Measurements from ENCODE around the gene LPGAT1. TPM values are rescaled to one million over a fixed set of nuclear protein-coding genes. Genes with fewer than 3 reads are reported as not detected.
"Not testable (repeated sequence)": the region's sequence is repeated elsewhere in the genome, so short reads cannot be mapped to it uniquely, and the experiment has no call there.

LPGAT1 gene
- total RNA-seq, 1 donor from 2014 or later = 70.4 TPM

DNA sequence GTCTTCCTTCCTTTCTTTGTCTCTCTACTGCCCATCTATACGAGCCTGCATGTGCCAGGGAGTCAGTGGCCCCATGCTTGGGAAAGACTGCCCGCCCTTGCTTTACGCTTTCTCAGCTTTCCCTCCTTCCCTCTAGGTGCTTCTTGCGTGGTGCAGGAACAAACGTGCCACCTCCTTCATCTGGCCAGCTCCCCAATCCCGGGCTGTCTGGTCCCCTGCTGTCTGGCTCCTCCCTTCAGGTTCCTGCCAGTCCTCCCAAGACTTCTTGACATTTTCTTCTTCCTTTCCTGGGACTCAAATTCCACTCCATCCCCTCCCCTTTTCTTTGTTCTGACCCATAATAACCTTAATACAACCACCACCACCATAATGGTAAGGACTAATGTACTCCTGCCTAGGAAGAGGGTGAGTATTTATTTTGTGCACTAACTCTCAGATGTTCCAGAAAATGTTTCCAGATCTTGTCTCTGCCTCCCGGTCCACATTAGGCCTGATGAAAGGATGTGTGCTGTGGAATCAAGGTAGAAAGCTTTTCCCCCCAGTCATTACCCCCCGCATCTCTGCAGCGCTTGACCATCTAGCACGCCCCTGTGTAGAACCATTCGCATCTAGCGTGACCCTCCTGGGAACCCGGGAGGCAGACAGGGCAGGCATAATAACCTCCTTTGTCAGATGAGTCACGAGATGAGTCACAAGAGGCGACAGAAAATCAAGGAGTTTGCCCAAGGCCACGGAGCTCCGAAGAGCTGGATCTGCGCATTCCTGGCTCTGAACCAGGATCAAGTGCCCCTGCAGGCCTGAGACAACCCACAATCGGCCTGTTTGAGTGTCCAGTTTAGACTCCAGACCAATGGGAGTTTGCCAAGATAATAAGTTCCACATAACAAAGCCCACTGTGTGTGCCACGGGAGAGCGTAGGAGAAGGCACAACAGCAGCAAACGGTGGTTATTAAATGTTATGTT lies 95.1 kb downstream of the LPGAT1 start:
- peak; percentile 24 for DNase-seq

DNA sequence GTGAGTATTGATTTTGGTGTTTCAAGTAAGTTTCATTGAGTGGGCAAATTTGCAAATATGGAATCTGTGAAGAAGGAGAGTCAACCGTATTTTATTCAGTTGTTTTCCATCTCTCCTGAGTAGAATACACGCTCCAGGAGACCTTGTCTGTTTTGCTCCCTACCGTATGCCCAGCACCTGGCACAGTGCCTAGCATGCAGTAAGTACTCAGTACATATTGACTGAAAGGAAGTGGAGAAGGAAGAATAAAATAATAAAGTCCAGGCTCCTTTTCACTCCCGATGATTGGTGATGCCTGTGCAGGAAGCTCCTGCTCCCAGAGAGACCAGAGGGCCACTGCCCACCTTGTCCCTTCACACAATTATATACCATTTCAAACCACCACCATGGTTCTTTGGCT lies 95.8 kb downstream of the LPGAT1 start:
- DNase-seq = no peak

DNA sequence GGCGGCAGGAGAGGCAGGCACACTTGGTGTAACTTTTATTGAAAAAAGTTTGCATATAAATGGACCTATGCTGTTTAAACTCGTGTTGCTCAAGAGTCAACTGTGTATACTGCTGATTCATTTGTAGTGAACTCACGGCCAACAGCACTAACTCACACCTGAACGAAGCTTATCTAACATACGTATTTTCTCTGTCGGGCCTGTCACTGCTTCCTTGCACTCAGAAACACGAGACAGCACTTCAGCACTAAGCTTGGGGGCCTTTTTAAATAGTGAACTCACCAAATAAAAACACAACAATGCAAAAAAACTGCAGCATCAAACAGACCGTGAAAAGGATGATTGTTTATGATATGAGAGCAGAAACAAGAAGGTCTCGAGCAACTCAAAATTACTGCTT lies 96.2 kb downstream of the LPGAT1 start:
- DNase-seq = no peak

GRCh38 chr1:211732293-211732980 lies 98.1 kb downstream of the LPGAT1 start:
- DNase-seq = no peak

GRCh38 chr1:211731456-211732292 lies 98.9 kb downstream of the LPGAT1 start:
- DNase-seq = no peak

- DNase-seq = no peak
Measured at GRCh38 chr1:211730347-211730746, 100.2 kb downstream of the LPGAT1 start.

DNA sequence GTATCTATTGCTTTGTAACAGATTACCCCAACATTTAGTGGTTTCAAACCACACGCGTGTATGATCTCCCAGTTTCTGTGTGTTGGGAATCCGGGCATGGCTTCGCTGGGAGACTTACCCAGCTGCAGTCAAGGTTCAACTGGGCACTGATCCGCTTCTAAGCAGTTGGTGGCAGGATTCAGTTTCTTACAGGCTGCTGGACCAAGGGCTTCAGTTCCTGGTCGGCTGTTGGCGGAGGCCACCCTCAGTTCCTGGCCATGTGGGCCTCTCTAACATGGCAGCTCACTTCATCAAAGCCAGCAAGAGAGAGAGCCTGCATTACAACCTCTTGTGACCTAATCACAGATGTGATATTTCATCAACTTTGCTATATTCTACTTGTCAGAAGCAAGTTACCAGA lies 101.3 kb downstream of the LPGAT1 start:
- no peak for DNase-seq

- peak; percentile 53 for DNase-seq
Measured at GRCh38 chr1:211726467-211726995, 104.0 kb downstream of the LPGAT1 start.

DNA sequence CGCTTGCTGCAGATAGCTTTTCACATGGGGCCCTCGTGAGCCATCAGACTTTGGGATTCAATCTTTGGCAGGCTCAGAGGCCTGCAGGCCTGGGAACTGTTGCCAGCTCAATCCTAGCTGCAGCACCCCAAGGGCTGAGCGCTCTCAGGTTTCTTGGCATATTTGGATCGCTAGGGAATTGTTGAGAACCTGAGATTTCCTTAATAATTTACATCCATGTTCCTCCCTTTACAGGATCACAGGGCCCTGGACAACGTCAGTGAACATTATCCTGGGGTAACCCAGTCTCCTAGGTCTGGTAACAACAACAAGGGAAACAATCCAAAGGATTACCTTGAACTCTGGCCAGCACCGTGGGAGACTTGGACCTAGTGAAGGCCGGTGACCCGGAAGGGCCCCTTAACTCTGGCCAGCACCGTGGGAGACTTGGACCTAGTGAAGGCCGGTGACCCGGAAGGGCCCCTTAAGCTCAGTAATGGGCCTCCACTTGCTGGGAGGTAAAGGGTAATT lies 105.8 kb downstream of the LPGAT1 start:
- peak; percentile 77 for DNase-seq

- DNase-seq = no peak
Measured at GRCh38 chr1:211723273-211723672, 107.3 kb downstream of the LPGAT1 start.

DNA sequence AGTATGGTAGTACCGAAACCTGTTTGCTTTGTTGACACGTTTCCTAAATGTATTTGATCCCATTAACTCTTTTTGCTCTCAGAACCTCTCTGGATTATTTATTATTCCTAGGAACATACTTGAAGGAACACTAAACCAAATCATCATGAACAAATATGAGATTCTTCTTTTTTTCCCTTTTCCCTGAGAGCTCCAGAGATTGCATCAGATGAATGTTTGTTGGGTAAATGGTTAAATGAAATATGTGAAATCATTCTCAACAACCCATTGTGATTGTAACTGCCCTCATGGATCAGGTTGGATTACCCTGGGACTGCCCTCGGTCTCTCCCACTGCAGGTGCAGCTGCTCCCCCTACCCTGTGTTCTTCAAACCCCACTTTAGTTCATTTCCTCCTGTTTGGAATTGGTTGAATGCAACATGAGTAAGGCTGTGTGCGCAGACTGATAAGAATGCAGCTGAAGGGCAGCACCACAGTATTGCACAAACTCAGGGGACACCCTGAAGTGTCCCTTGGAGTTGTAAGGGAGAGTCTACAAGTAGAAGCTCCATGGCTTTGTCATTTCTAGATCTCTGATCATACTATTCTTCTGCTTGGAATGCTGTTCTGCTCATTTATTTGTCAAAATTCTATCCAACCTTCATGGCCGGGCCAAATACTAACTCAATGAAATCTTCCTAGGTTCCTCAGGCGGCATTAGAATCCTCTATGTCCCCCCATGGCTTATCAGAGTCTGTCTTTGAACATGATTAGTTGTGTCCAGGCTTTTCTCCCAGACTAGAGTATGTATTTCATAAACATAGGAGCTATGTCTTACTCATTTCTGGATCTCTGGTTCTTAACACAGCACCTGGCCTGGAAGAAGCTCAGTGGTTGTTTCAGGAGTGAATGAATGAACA lies 108.0 kb downstream of the LPGAT1 start:
- no peak for DNase-seq

DNA sequence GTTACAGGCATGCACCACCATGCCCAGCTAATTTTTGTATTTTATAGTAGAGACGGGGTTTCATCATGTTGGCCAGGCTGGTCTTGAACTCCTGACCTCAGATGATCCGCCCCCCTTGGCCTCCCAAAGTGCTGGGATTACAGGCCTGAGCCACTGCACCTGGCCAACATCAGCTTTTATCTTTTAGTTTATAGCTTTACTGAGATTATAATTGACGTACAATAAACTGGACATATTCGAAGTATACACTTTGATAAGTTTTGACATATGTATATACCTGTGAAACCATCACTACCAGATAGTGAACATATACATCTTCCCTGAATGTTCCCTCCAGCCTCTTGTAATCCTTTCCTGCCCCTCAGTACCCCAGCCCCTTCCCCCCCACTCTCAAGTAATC lies 114.0 kb downstream of the LPGAT1 start:
- DNase-seq = not testable (repeated sequence)

DNA sequence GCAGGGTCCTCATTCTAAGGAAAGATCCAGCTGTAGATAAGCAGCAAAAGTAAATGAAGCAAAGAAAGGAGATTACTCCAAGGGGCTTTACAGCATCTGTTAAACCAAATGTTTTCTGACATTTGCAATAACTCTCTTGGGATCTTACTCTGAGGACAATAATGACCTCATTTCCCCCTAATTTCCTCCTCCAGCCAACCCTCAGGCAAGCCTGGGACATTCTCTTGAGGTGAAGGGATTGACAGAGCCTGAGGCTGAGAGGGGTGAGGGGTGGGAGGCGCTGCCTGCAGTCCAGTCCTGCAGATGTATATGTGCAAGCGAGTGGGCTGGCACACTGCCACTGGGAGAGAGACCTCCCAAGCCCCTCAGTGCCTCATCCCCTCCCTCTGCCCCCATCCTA lies 114.6 kb downstream of the LPGAT1 start:
- no peak for DNase-seq

DNA sequence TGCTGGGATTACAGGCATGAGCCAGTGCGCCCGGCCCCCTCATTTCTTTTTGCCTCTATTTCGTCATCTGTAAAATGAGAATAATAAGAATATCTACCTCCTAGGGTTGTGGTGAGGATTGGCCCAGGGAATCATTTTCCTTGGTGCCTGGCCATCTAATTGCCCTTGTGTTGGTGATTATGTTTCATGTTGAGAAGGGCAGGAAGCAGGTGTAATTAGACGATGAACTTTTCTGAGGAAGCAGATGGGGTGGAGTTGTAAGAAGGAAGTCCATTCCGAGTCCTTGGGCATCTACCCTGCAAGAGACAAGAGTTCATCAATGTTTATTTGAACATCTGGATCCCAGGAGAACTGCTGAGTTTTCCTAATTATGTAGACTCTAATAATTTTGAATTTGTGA lies 116.4 kb downstream of the LPGAT1 start:
- DNase-seq = no peak

GRCh38 chr1:211713231-211713630 lies 117.3 kb downstream of the LPGAT1 start:
- no peak for DNase-seq

DNA sequence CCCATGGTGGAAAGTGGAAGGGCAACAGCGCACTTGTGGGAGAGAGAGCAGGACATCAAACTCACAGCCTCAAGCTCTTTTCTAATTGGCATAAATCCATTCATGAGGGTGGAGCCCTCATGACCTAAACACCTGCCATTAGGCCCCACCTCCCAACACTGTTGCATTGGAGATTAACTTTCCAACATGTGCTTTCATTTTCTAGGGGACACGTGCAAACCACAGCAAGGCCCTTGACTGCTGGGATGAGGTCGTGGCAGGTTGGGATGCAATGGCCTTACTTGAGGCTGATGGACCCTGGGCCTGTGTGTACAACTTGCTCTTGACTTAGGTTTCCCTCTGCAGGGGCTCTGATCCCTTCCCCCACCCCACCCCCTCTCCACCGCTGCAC lies 119.3 kb downstream of the LPGAT1 start:
- DNase-seq = no peak

DNA sequence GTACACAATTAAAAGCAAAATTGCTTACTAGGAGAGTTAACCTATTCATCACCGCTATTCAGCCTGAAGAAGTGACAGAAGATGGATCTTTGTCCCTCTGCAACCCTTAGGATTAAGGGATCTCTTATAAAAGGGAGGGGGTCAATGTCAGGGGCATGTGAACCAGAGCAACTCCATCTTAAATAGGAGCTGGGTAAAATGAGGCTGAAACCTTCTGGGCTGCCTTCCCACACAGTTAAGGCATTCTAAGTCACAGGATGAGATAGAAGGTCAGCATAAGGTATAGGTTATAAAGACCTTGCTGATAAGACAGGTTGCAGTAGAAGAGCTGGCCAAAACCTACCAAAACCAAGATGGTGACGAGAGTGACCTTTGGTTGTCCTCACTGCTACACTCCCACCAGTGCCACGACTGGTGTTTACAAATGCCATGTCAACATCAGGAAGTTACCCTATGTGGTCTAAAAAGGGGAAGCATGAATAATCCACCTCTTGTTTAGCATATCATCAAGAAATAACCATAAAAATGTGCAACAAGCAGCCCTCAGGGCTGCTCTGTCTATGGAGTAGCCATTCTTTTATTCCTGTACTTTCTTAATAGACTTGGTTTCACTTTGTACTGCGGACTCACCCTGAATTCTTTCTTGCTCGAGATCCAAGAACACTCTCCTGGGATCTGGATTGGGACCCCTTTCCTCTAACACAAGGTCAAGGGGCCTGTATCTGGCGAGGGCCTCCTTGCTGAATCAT lies 119.8 kb downstream of the LPGAT1 start:
- DNase-seq = no peak

DNA sequence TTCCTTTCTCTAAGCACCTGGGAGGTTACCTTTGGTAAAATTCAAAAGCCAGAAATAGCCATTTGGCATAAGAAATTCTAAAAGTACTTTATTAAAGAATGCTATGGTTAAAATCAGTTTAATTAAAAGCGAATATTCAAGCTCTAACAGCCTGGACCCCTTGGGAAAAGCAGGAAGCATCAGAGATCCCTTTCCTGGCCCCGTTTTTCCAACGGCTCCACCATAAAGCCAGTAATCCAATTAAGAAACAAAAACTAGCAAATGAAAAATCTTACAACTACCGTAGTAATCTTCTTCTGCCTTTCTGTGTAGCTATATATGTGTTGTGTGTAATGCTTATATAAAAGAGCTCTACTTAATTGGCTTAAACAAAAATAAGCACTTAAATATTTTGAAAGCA lies 121.6 kb downstream of the LPGAT1 start:
- no peak for DNase-seq

GRCh38 chr1:211708006-211708405 lies 122.6 kb downstream of the LPGAT1 start:
- no peak for DNase-seq

- DNase-seq = peak; percentile 69
Measured at GRCh38 chr1:211705467-211706091, 125.0 kb downstream of the LPGAT1 start.
